GM19035 (cell line): ENCODE data around the gene SAG.
A peak's percentile ranks its signal among the peaks of the same experiment; 100 is the strongest.
"Not testable (repeated sequence)": the region's sequence is repeated elsewhere in the genome, so short reads cannot be mapped to it uniquely, and the experiment has no call there.

Experiments
- ATAC-seq: cut with Tn5 transposase; IDR thresholded peaks from one replicate; pipeline ENCODE4 v1.9.1; 2021; ENCODE audit not compliant: unreplicated experiment

Gene SAG

DNA sequence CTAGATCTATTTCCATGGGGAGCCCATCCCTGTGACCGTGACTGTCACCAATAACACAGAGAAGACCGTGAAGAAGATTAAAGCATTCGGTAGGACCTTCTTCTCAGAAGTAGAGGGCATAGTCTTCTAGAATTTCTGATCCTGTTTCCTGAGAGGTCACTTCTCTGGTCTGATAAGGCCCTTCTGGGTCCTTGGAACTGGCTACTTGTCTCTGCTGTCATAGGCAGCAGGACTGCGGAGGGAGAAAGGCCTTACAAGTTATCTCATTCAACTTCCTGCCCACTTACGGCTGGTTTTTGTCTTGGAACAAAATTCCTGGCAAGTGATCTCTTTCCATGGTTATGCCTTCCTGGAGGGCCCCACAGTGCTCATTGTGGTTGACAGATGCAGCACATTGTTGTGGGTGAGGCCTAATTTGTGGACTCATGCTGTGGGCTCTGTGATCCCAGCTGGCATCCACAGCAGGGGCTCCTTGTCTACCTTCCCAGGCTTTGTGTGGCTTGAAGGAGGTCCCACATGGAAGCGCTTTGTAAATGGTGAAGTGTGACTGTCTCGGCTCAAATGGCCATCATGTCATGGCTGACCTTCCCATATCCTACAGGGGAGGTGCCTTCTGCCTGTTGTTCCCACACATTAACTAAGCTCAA is 22.0 kb downstream of the SAG start:
- ATAC-seq = no peak

DNA sequence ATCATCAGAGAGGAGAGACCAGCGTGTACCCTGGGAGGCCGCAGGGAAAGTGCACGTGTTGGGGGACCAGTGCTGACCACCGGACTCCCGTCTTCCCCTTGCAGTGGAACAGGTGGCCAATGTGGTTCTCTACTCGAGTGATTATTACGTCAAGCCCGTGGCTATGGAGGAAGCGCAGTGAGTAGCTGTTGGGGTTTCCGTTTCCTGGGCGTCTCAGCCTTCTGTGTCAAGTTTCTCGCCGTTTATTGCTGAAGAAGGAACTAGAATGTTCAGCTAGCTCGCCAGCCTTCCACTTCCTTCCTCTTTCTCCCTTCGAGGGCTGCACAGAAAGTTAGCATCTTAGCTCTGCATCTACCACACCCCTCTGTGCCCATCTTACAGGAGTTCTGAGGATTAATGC is 23.9 kb downstream of the SAG start:
- ATAC-seq = peak; percentile 92

DNA sequence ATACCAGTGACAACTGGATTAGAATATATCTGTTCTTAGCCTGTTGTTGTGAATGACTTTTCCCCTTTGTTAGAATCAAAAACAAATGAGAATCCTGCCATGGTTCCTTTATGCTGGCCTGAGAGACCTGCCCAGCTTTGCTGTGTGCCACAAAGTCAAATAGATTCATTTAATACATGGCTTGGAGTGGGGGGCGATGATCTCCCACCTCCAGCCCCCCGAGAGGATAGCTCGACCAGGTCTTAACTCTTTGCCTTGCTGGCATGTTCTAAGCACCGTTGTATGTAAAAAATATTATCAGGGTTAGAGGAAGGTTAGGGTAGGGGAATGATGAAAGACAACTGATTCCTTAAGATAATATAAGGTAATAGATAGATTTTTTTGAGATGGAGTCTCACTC is 24.5 kb downstream of the SAG start:
- ATAC-seq = no peak

DNA sequence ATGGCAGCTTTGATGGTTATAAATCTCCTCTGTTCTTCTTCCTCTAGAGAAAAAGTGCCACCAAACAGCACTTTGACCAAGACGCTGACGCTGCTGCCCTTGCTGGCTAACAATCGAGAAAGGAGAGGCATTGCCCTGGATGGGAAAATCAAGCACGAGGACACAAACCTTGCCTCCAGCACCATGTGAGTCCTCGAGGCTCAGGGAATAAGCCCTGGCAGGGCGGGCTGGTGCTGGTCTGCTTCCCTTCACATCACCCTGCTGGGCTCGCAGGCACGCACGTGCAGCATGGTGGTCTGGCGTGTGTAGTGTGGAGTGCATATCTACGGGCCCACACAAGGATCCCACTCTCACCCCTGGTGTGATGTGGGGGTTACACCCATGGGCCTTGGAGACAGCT is 27.3 kb downstream of the SAG start:
- ATAC-seq = no peak

DNA sequence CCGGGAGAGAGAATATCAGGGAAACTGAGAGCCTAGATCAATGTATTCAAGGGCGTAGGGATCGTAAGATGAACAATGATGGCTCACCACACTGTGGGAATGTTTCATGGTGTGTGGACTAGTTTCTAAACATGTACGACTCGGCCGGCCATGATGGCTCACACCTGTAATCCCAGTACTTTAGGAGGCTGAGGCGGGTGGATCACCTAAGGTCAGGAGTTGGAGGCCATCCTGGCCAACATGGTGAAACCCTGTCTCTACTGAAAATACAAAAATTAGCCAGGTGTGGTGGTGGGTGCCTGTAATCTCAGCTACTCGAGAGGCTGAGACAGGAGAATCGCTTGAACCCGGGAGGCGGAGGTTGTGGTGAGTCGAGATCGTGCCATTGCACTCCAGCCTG is 28.5 kb downstream of the SAG start:
- ATAC-seq = not testable (repeated sequence)

DNA sequence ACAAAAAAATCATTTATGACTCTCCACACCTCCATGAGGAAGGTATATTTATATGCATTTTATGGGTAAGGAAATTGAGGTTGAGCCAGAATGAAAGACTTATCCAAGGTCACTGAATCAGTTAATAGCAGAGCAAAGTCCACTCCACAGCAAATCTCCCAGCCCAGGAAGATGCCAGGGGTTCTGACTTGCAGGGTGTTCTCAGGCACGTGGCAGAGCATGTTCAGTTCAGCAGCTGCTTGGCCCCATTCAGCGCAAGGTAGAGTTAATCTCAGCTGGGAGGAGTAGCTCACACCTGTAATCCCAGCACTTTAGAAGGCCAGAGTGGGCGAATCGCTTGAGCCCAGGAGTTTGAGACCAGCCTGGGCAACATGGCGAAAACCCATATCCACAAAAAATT is 28.9 kb downstream of the SAG start:
- ATAC-seq = no peak

DNA sequence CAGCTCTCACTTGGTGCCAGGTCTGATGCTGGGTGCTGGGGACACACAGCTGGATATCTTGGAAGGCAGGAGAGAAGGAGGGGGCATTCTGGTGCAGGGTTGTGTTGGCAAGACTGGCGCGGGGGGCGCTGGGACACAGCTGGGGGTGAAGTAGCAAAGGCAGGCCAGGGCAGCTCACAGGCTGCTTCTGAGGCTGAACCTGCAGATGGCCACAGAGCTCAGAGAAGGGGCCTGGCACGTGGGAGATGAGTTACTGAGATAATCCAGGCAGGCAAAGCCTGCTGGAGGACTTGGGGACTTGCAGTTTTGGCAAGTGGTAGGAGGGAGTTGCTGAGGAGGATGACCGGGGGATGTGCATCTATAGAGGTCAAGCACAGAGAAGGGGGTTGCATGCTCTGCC is 30.4 kb downstream of the SAG start:
- ATAC-seq = no peak

DNA sequence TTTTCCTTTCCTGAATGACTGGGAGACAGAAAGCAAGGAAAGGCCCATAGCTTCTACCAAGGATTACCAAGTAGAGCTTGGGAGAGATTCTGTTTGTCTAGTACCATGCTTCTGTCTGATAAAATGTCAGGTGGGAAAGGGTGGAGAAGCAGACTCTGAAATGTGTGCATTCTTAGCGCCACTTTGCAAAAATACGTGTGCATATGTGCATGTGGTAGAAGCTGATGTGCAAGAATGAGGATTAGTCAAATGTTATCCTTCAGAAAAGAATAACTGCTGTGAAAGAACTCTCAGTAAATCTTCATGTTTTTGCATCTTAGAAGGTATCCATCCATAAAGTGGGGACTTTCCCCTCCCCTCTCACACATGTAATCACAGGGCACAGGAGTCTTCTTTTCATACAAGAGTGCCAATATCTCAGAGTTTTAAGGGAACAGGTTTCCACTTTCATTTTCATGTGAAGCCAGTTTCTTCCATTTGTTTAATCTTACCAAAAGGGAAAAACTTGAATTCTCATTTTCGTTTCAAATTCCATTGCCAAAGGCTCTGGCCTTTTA is 31.3 kb downstream of the SAG start:
- ATAC-seq = no peak

DNA sequence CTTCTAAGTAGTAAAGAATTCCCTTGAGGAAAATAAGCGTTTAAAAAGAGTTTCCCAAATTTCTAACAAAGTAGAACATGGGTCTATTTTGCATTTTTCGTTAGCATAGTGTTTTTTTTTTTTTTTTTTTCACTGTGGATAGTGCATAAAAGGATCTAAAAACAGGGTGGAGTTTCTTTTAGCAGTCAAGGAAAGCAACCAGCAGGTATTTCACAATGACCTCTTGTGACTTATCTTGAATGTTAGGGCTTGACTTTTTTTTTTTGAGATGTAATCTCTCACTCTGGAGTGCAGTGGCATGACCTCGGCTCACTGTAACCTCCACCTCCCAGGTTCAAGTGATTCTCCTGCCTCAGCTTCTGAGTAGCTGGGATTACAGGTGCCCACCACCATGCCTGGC is 31.8 kb downstream of the SAG start:
- ATAC-seq = no peak

DNA sequence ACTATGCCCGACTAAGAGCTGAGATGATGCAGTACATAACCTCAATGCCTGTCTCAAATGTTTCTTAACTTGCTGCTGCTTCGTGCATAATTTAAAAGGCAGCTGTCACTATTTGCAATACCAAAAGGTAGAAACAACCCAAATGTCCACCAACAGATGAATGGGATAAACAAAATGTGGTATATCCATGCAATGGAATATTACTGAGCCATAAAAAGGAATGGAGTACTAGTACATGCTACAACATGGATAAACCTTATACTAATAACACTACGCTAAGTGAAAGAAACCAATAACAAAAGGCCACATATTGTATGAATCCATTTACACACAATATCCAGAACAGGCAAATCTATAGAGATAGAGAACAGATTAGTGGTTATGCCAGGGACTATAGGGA is 33.7 kb downstream of the SAG start:
- ATAC-seq = no peak

DNA sequence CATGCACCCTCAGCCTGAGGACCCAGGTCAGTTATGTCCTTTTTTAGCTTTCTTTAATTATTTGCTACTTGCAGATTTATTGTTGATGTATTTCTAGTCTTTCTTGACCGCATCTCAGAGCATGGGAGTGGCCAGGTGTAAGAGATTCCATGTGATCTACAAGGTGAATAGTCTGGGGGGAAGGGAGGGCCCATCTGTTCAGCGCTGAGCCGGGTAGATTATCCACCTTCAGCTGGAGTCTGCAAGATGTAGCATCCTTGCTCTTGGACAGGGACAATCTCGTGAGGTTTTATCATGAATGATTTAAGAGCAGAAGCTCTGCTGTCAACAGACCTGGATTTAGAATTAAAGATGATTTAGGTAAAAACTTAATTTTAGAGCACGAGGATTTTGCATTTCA is 34.7 kb downstream of the SAG start:
- ATAC-seq = no peak

DNA sequence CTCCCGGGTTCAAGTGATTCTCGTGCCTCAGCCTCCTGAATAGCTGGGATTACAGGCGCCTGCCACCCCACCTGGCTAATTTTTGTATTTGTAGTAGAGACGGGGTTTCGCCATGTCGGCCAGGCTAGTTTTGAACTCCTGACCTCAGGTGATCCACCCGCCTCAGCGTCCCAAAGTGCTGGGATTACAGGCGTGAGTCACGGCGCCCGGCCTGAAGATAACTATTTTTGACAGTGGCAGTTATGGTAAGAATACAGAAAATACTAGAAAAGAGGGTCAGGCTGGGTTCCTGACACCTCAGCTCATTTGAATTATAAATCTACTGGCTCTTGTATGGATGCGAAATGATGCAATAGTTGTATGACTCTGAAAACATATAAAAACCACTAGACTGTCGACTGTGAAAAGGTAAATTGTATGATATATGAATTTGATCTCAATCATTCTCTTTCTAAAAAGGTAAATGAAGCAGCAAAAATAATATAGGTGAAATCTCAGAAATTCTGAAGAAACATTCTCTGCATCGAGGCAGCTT is 35.6 kb downstream of the SAG start:
- no peak for ATAC-seq

DNA sequence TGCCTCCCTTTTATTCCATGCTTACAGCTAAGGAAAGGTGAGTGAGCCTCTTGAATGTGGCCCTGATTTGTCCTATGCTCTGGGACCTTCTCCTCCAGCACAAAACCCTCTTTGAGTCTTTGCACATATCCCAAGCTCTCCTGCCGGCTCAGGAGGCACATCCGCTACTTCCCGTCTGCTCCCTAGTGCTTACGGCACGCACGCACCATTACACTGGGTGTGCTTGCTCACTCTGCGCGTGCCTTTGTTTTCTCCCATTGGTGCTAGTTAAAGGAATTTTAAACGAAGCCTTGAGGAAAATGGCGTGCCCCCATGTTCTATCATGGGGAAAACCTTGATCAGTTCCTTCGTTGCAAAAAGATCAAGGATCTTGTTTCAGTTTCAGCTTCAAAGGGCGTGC is 38.8 kb downstream of the SAG start:
- no peak for ATAC-seq

DNA sequence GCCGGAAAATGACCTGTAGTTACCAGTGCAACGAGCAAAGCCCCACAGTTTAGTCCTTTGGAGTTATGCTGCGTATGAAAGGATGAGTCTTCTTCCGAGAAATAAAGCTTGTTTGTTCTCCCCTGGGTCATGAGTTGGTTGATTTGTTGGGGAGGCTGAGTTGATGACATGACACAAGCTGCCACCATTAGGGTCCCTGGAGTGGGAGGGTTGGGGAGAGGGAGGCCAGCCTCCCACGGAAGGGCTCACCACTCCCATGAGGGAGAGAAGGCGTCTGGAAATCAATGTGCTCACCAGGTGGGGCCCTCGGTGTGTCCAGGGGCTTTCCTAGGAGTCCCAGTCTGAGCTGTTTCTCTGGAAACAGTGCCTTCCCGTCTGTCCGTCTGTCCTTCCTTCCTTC is 39.3 kb downstream of the SAG start:
- no peak for ATAC-seq

DNA sequence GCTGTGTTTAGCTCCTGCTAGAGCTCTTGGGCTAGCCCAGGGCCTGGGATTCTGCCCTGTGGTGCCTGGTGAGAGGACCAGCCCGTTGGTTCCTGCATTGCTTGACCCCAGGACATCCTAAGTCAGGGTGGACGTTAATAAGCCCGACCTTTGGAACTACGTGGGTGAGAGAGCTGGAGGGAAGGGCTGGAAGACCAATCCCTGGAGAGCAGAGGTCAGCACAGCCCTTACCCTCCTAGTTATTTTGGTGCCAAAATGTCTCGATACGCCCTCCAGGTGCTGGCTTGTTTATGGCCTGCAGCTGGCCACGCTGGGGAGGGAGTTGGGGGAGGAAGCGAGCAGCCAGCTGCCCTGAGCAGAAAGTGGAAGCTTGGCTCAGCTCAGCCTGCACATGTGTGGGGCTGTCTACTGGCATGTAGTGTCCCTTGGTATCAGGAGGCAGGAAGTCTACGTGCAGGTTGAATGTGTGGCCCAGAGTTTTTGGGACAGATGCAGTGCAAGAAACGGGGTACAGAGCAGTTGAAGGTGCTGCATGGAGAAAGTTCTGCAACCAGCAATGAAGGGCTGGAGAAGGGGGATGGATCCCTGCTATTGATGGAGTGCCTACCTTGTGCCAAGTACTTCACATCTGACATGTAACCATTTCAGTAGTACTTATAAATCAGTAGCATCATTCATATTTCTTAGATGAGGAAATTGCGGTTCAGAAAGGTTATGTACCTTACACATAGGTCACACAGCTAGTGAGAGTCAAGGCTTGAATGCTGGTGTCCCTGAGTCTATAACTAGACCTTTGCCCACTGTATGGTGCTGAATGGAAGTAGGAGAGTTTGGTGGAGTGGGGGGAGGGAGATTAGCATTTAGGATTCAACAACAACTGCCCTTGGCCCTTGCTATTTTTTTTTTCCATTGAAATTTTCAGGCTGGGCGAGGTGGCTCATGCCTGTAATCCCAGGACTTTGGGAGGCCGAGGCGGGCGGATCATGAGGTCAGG is 41.7 kb downstream of the SAG start:
- peak; percentile 49 for ATAC-seq

DNA sequence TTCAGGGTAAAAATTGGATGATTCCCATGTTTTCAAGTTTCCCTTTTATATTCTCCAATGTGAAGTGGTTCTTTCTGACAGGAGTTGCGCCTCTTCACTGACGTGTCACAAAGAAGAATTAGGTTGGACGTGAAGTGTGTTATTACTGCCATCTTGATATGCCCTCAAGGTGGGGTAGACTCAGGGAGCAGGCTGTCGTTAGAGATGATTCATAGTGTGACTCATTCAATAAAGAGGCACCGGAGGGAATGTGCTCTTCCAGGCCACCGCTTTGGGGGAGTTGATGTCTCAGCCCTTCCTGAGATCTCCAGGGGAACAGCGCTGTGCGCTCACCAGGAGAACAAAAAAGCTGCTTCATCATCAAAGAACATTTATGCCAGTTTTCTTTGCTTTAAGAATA is 43.1 kb downstream of the SAG start:
- ATAC-seq = no peak

DNA sequence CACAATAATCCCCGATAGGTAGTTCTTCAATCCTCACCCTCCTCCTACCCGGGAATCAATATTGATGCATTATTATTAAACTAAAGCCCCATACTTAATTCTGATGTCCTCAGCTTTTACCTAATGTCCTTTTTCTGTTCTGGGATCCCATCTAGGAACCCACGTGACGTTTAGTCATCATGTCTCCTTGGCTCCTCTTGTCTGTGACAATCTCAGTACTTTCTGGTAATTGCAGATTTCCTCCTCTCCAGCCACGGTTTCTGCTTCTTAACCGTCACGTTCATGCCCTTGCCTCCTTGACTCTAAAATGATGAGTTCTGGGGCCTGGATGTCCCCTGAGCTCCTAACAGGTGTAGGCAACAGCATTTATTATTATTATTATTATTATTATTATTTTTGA is 43.8 kb downstream of the SAG start:
- ATAC-seq = no peak

DNA sequence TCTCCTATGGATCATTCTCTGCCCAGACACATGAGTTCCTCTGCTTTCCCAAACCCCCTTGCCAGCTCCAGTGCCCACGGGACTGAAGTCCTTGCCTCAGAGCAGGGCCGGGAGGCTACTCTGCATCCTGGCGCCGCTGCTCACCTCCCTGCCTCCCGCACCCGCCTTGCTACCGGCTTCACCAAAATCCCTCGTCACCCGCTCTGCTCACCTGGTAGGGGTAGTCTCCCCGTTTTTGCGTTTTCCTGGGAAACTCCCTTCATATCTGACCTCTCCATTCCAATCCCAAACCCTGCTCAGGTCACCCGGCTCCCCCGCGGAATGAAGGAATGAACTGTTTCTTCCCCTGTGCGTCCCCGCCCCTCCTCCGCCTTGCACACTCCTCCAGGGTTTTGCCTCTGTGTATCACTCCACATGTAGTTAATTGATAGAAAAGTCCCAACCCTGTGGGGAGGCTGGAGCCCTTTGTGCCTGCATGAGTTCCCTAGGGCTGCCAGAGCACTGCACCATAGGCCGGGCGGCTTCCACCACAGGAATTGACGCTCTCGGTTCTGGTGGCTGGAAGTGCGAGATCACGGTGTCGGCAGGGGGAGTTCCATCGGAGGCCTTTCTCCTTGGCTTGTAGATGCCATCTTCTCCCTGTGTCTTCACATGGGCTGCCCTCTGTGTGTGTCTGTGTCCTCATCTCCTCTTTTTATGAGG is 44.7 kb downstream of the SAG start:
- no peak for ATAC-seq

DNA sequence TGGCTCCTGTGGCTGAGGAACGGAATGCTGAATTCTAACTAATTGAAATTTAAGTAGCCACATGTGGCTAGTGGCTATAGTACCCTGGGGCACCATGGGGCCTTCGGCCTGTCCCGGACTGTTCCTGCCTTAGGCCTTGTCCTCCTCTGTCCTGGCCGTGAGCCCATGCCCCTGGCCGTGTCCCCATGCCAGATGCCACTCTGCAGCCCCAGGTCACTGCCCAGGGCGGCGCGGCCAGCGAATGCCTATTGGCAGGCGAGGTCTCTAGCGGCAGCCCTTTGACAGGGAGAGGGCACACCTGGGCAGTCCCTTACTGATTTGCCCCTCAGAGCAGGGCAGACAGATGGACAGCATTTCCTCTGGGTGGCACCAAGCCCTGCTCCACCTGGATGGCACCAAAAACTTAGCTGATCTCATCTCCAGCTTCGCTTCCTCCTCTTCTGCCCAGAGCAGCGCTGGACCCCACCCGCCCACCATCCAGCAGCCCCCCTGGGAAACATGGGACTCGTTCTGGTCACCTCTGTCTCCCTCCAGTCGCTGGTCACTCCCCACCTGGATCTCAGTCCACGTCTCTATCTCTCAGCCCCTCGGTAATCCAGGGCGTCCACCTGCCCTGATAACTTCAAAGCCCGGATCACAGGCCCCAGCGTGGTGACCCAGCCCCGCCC is 45.6 kb downstream of the SAG start:
- ATAC-seq = no peak

DNA sequence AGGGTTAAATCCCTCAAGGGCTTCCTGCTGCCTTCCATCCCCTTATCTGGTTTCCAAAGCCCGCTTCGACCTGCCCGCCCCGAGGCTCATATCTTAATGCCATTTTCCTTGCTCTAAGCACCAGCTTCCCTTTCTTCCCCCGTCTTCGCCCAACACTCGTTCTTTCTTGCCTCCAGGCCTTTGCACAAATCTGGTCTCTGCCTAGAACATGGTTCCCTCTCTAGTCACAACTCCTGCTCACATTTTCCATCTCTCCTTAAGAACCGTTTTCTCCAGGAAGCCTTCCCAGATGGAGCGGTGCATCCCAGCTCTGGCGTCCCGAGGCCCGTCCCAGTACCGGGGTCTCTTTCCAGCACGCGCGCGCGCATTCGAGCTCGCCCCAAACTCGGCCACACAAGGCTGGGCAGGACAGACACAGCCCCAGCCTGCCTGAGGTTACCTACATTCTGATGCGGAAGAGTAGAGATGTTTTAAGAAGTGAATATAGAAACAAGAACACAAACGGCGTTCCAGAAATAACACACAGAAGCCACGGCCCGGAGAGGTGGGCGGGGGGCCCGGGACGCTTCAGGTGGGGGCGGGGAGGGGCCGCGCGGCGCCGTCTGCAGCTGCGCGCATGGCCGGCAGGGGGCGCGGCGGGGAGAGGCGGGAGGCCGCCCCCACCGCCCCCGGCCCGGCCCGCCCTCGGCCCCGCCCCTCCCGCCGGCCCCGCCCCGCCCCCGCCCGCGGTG is 46.3 kb downstream of the SAG start, which contains the start of gene DGKD:
Gene DGKD, plus strand, starts transcription at position 726 of the 731 bp plus-strand sequence. CDS start 25 bp downstream, outside the sequence.
- peak; percentile 52 for ATAC-seq
